Fibroblast of lung (primary cell): Measurements from ENCODE around the gene TNNI3K. TPM values are rescaled to one million over a fixed set of nuclear protein-coding genes. Genes with fewer than 3 reads are reported as not detected.

Experiments used
- DNase-seq, 2 donors: peaks; one replicate each; pipeline versions ENCODE4 v3.0.0 to v3.0.0-alpha.2; 2010; ENCODE audit warnings: low read depth in 2 of 2
- H2AFZ ChIP-seq: 2 replicates; pipeline ENCODE4 v1.5.1; 2012; ENCODE audit warnings: low read length, control low read depth, inconsistent platforms
- H3K27ac ChIP-seq: 2 replicates; pipeline ENCODE4 v1.5.1; 2011; ENCODE audit warnings: low read length, control low read depth; ENCODE audit not compliant: insufficient read depth
- H3K27me3 ChIP-seq: 2 replicates; pipeline ENCODE4 v1.5.1; 2011; ENCODE audit warnings: mild to moderate bottlenecking, low read length; ENCODE audit not compliant: control insufficient read depth, insufficient read depth
- H3K36me3 ChIP-seq: 2 replicates; pipeline ENCODE4 v1.5.1; 2011; ENCODE audit warnings: low read length; ENCODE audit not compliant: control insufficient read depth, insufficient read depth
- H3K4me1 ChIP-seq: 2 replicates; pipeline ENCODE4 v1.5.1; 2011; ENCODE audit warnings: low read length; ENCODE audit not compliant: control insufficient read depth, insufficient read depth; ENCODE audit errors: extremely low read depth
- H3K4me2 ChIP-seq: 2 replicates; pipeline ENCODE4 v1.5.1; 2011; ENCODE audit warnings: low read length, control low read depth; ENCODE audit not compliant: insufficient read depth; ENCODE audit errors: extremely low read depth
- H3K4me3 ChIP-seq, 4 experiments: fragments of 200-600 bp in 1 of 4; sonication (generic) in 1 of 4; replicated peaks in 1 of 4; 2 replicates each; pipeline ENCODE4 v1.5.1; 2011 to 2016; ENCODE audit warnings: low read length in 4 of 4, low read depth in 3 of 4, mild to moderate bottlenecking in 3 of 4, control low read depth in 2 of 4, inconsistent platforms in 1 of 4, mixed read lengths in 1 of 4; ENCODE audit not compliant: insufficient read depth in 1 of 4; ENCODE audit errors: control extremely low read depth in 1 of 4
- H3K79me2 ChIP-seq: 2 replicates; pipeline ENCODE4 v1.5.1; 2012; ENCODE audit warnings: mild to moderate bottlenecking, low read length, inconsistent platforms; ENCODE audit not compliant: control insufficient read depth, insufficient read depth
- H3K9ac ChIP-seq: 2 replicates; pipeline ENCODE4 v1.5.1; 2011; ENCODE audit warnings: mild to moderate bottlenecking, low read length, control low read depth; ENCODE audit not compliant: insufficient read depth
- H3K9me3 ChIP-seq: 2 replicates; pipeline ENCODE4 v1.5.1; 2012; ENCODE audit warnings: low read depth, low read length; ENCODE audit not compliant: control insufficient read depth, insufficient read depth
- H4K20me1 ChIP-seq: 2 replicates; pipeline ENCODE4 v1.5.1; 2011; ENCODE audit warnings: low read length; ENCODE audit not compliant: control insufficient read depth, insufficient read depth; ENCODE audit errors: extremely low read depth
- CTCF ChIP-seq, 2 donors: IDR thresholded peaks in 1 of 2; conservative IDR thresholded peaks in 1 of 2; 1 replicate in 1 of 2; 2 replicates in 1 of 2; pipeline ENCODE4 v1.5.1; 2011 to 2012; ENCODE audit warnings: low read length in 2 of 2, control low read depth in 1 of 2, inconsistent platforms in 1 of 2, low read depth in 1 of 2, mild to moderate bottlenecking in 1 of 2
- EZH2 ChIP-seq: IDR thresholded peaks from 2 replicates; pipeline ENCODE4 v1.5.1; 2012; ENCODE audit warnings: low read length, control low read depth, mild to moderate bottlenecking; ENCODE audit errors: missing control alignments
- polyA plus RNA-seq, 2 donors: library from polyadenylated mRNA; depleted of rRNA in 1 of 2; stranded (reverse) in 1 of 2; unstranded in 1 of 2; fragments of >200 nt; gene quantifications; 2 replicates each; pipeline ENCODE4 v1.2.1, GENCODE V29; 2011 to 2012; ENCODE audit warnings: missing spikeins in 1 of 2
- total RNA-seq: library from RNA; depleted of rRNA; stranded (reverse); fragments of >200 nt; gene quantifications from 2 replicates; pipeline ENCODE4 v1.2.1, GENCODE V29; 2014

TNNI3K gene
- total and polyA plus RNA-seq, 2 donors (not counting 1 experiment from before 2014, with no cell fraction given), result 0.66 to 0.91 TPM

GRCh38 chr1:74502858-74503257, 267.7 kb downstream of the TNNI3K start:
- DNase-seq, result no peak
- no peak overlapping the region for H3K4me2 ChIP-seq
- TF ChIP-seq EZH2, result no peak
- TF ChIP-seq CTCF (conservative IDR thresholded peaks at IDR 0.05 in 1 of 2, IDR thresholded peaks at IDR 0.05 in 1 of 2; ENCODE audit: low read depth in 1 of 2, low read length in 2 of 2), result no peak
- H3K79me2 ChIP-seq, result no peaks in the 10 kb centered on the region
- no peaks in the 10 kb centered on the region for H3K36me3 ChIP-seq
- no peak overlapping the region for H3K27ac ChIP-seq
- no peaks in the 10 kb centered on the region for H4K20me1 ChIP-seq
- no peak overlapping the region for H3K9ac ChIP-seq
- no peak overlapping the region for H3K4me3 ChIP-seq
- H3K27me3 ChIP-seq, result no peaks in the 10 kb centered on the region
- peaks cover 2% of the 10 kb centered on the region for H3K4me1 ChIP-seq
- no peak overlapping the region for H2AFZ ChIP-seq
- no peaks in the 10 kb centered on the region for H3K9me3 ChIP-seq

GRCh38 chr1:74504125-74504932, 269.1 kb downstream of the TNNI3K start:
- Histone ChIP-seq H3K9me3 (no peaks in the 10 kb centered on the region), H3K79me2 (no peaks in the 10 kb centered on the region), H3K9ac (no peak overlapping the region), H3K4me3 (no peak overlapping the region), H3K36me3 (no peaks in the 10 kb centered on the region), H2AFZ (no peak overlapping the region), H3K4me2 (peak overlapping the region; percentile 35), H3K27me3 (no peaks in the 10 kb centered on the region), H3K4me1 (peaks cover 2% of the 10 kb centered on the region), H3K27ac (no peak overlapping the region), H4K20me1 (no peaks in the 10 kb centered on the region)
- peak; percentile 66 to 97 for TF ChIP-seq CTCF (conservative IDR thresholded peaks at IDR 0.05 in 1 of 2, IDR thresholded peaks at IDR 0.05 in 1 of 2; ENCODE audit: low read depth in 1 of 2, low read length in 2 of 2)
- no peak for TF ChIP-seq EZH2
- DNase-seq, result peak; percentile 21 to 44

- Histone ChIP-seq H3K9me3 (no peaks in the 10 kb centered on the region), H3K4me2 (no peak overlapping the region), H3K27ac (no peak overlapping the region), H3K4me1 (peaks cover 2% of the 10 kb centered on the region), H3K9ac (no peak overlapping the region), H3K27me3 (no peaks in the 10 kb centered on the region), H3K4me3 (no peak overlapping the region), H4K20me1 (no peaks in the 10 kb centered on the region), H3K79me2 (no peaks in the 10 kb centered on the region), H2AFZ (no peak overlapping the region), H3K36me3 (no peaks in the 10 kb centered on the region)
- TF ChIP-seq CTCF (conservative IDR thresholded peaks at IDR 0.05 in 1 of 2, IDR thresholded peaks at IDR 0.05 in 1 of 2; ENCODE audit: low read depth in 1 of 2, low read length in 2 of 2) (no peak), EZH2 (no peak)
- DNase-seq, result peak in 1 of 2 donors; percentile 20
These were observed 269.8 kb downstream of the TNNI3K start for GRCh38 chr1:74504933-74505512.
